HepG2 (cell line): Measurements from ENCODE around the gene THSD4.

Source experiments
- ARNT ChIP-seq: fragments of 450-650 bp; IDR thresholded peaks from 2 replicates; pipeline ENCODE4 v1.6.1; 2017
- ASH2L ChIP-seq: fragments of 300-600, 200-600 bp; sonication (generic); IDR thresholded peaks from 2 replicates; pipeline ENCODE4 v1.7.0; 2017; ENCODE audit warnings: low read depth, mild to moderate bottlenecking, moderate library complexity, mixed read lengths, low read length; ENCODE audit not compliant: insufficient read length
- GPN1 ChIP-seq: sonication (generic); formaldehyde crosslinking; IDR thresholded peaks from 2 replicates; pipeline ENCODE4 v1.5.1; 2020; ENCODE audit warnings: missing genetic modification reagents, borderline replicate concordance
- ISL2 ChIP-seq: sonication (generic); formaldehyde crosslinking; IDR thresholded peaks from 2 replicates; pipeline ENCODE4 v1.5.0; 2020; ENCODE audit warnings: missing genetic modification reagents
- JUND ChIP-seq: sonication (generic); formaldehyde crosslinking; IDR thresholded peaks from 2 replicates; pipeline ENCODE4 v1.8.0; 2022; ENCODE audit warnings: mild to moderate bottlenecking, missing genetic modification reagents
- NR1H2 ChIP-seq: sonication (generic); formaldehyde crosslinking; IDR thresholded peaks from 2 replicates; pipeline ENCODE4 v1.8.1; 2022; ENCODE audit warnings: low read depth, missing genetic modification reagents, borderline replicate concordance
- TP53 ChIP-seq: sonication (generic); formaldehyde crosslinking; conservative IDR thresholded peaks from 2 replicates; pipeline ENCODE4 v1.4.0; 2020; ENCODE audit warnings: missing genetic modification reagents
- YY1 ChIP-seq: IDR thresholded peaks from 2 replicates; pipeline ENCODE4 v1.6.1; 2011; ENCODE audit warnings: low read length, low read depth, moderate library complexity, mild to moderate bottlenecking; ENCODE audit not compliant: insufficient read depth, insufficient replicate concordance
- ZNF232 ChIP-seq: sonication (generic); formaldehyde crosslinking; IDR thresholded peaks from 2 replicates; pipeline ENCODE4 v1.4.0; 2020; ENCODE audit warnings: missing genetic modification reagents, borderline replicate concordance
- ZNF3 ChIP-seq: IDR thresholded peaks from 2 replicates; pipeline ENCODE4 v1.7.0; 2017; ENCODE audit warnings: inconsistent platforms
- TF ChIP-seq, protein P1 (sequence below): IDR thresholded peaks from 2 replicates; pipeline ENCODE4 v1.6.1; 2016; ENCODE audit warnings: missing biosample characterization, missing genetic modification reagents, low read depth
- TF ChIP-seq, protein P2 (sequence below): sonication (generic); formaldehyde crosslinking; IDR thresholded peaks from 2 replicates; pipeline ENCODE4 v1.5.0; 2020; ENCODE audit warnings: mild to moderate bottlenecking, missing genetic modification reagents, moderate library complexity
- TF ChIP-seq, protein P3 (sequence below): sonication (generic); formaldehyde crosslinking; IDR thresholded peaks from 2 replicates; pipeline ENCODE4 v1.9.0; 2022; ENCODE audit warnings: low read depth, missing genetic modification reagents
- TF ChIP-seq, protein P4 (sequence below): sonication (generic); formaldehyde crosslinking; IDR thresholded peaks from 2 replicates; pipeline ENCODE4 v1.5.0; 2020; ENCODE audit warnings: missing genetic modification reagents, mild to moderate bottlenecking, borderline replicate concordance

DNA sequence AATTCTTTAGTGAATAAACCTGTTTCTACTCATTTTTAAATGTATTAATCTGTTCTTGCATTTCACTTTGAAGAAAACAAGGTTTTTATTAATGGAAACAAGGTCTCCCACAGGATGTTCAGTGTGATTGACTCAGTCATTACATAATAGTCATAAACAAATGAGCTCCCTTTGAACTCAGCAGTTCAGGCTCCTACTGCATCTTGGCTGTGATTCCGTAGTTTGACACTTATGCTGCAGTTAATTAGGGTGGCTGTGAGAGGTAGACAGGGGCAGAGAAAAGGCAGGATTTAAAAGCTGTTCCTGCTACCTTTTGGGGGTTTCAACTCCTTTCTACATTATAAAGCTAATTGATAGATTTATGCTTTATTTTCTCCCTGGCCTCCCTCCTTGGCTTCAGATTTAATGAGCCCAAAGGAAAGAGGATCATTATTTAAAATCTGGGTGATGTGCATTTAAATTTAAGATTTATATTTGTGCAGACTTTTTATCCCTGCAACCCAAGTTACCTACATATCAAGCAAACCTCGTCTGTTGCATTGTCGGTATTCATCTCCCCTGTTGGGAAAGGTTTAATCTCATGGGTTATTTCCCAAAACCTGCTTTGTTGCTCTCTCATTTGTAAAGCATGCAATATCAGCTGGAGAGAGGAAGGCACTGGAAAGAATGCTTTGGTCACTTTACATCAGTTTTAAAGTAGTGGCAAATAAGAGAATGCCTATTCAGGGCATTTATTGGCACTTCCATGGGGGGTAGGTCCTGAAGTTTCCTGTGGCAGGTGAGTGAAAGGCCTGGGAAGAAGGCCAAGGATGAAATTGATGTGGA is 350.1 kb downstream of the THSD4 start:
- TF ChIP-seq, protein P1, sequence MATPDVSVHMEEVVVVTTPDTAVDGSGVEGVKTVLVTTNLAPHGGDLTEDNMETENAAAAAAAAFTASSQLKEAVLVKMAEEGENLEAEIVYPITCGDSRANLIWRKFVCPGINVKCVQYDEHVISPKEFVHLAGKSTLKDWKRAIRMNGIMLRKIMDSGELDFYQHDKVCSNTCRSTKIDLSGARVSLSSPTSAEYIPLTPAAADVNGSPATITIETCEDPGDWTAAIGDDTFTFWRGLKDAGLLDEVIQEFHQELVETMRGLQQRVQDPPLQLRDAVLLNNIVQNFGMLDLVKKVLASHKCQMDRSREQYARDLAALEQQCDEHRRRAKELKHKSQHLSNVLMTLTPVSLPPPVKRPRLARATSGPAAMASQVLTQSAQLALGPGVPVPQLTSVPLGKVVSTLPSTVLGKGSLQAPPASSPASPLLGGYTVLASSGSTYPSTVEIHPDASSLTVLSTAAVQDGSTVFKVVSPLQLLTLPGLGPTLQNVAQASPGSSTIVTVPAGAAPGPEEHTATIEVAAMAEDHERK, result no peak
- TF ChIP-seq, protein P2, sequence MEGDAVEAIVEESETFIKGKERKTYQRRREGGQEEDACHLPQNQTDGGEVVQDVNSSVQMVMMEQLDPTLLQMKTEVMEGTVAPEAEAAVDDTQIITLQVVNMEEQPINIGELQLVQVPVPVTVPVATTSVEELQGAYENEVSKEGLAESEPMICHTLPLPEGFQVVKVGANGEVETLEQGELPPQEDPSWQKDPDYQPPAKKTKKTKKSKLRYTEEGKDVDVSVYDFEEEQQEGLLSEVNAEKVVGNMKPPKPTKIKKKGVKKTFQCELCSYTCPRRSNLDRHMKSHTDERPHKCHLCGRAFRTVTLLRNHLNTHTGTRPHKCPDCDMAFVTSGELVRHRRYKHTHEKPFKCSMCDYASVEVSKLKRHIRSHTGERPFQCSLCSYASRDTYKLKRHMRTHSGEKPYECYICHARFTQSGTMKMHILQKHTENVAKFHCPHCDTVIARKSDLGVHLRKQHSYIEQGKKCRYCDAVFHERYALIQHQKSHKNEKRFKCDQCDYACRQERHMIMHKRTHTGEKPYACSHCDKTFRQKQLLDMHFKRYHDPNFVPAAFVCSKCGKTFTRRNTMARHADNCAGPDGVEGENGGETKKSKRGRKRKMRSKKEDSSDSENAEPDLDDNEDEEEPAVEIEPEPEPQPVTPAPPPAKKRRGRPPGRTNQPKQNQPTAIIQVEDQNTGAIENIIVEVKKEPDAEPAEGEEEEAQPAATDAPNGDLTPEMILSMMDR, result no peak
- TF ChIP-seq ISL2 (CRISPR knock-in tag) (no peak), TP53 (CRISPR knock-in tag) (no peak), NR1H2 (CRISPR knock-in tag) (no peak), GPN1 (no peak), ASH2L (no peak), YY1 (no peak), ZNF3 (CRISPR knock-in tag) (no peak), JUND (no peak), ARNT (no peak), ZNF232 (CRISPR knock-in tag) (no peak)
- TF ChIP-seq, protein P3, sequence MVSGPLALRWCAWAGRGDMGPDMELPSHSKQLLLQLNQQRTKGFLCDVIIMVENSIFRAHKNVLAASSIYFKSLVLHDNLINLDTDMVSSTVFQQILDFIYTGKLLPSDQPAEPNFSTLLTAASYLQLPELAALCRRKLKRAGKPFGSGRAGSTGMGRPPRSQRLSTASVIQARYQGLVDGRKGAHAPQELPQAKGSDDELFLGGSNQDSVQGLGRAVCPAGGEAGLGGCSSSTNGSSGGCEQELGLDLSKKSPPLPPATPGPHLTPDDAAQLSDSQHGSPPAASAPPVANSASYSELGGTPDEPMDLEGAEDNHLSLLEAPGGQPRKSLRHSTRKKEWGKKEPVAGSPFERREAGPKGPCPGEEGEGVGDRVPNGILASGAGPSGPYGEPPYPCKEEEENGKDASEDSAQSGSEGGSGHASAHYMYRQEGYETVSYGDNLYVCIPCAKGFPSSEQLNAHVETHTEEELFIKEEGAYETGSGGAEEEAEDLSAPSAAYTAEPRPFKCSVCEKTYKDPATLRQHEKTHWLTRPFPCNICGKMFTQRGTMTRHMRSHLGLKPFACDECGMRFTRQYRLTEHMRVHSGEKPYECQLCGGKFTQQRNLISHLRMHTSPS (CRISPR knock-in tag), result no peak
- TF ChIP-seq, protein P4, sequence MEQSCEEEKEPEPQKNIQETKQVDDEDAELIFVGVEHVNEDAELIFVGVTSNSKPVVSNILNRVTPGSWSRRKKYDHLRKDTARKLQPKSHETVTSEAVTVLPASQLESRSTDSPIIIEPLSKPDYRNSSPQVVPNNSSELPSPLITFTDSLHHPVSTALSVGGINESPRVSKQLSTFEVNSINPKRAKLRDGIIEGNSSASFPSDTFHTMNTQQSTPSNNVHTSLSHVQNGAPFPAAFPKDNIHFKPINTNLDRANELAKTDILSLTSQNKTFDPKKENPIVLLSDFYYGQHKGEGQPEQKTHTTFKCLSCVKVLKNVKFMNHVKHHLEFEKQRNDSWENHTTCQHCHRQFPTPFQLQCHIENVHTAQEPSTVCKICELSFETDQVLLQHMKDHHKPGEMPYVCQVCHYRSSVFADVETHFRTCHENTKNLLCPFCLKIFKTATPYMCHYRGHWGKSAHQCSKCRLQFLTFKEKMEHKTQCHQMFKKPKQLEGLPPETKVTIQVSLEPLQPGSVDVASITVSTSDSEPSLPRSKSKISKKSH, result no peak
